Stomach (tissue), 4 donors: ENCODE data around the gene FEZ2.

ENCODE experiments used
- CTCF ChIP-seq, 7 experiments: fragments of 450-650 bp in 4 of 7; fragments of 200-600 bp in 3 of 7; sonication (generic) in 3 of 7; IDR thresholded peaks; one replicate each; pipeline ENCODE4 v1.5.1; 2016 to 2019; ENCODE audit warnings: antibody characterized with exemption in 7 of 7, control low read depth in 2 of 7, mild to moderate bottlenecking in 1 of 7
- EP300 ChIP-seq: sonication (generic); formaldehyde crosslinking; IDR thresholded peaks from one replicate; pipeline ENCODE4 v1.6.1; 2017; ENCODE audit warnings: antibody characterized with exemption
- POLR2A ChIP-seq, 4 donors: fragments of 450-650 bp; IDR thresholded peaks; one replicate each; pipeline ENCODE4 v1.6.1; 2016; ENCODE audit warnings: antibody characterized with exemption in 4 of 4, control low read depth in 2 of 4, mild to moderate bottlenecking in 1 of 4, moderate library complexity in 1 of 4
- POLR2AphosphoS5 ChIP-seq, 3 donors: sonication (generic); formaldehyde crosslinking; IDR thresholded peaks; one replicate each; pipeline ENCODE4 v1.6.1; 2016; ENCODE audit warnings: antibody characterized with exemption in 3 of 3

GRCh38 chr2:36587556-36587955 lies 10.4 kb downstream of the FEZ2 start:
- TF ChIP-seq POLR2A (IDR thresholded peaks at IDR 0.05) = no peak
- TF ChIP-seq CTCF (IDR thresholded peaks at IDR 0.05) = no peak
- no peak for TF ChIP-seq POLR2AphosphoS5 (IDR thresholded peaks at IDR 0.05)
- no peak for TF ChIP-seq EP300
